IPS-18c (cell line): Measurements from ENCODE around the gene NR2C1.
"Not testable (repeated sequence)": the region's sequence is repeated elsewhere in the genome, so short reads cannot be mapped to it uniquely, and the experiment has no call there.

Experiments used
- H3K4me3 ChIP-seq: 2 replicates; pipeline ENCODE4 v1.7.0; 2013; ENCODE audit warnings: low read depth, mild to moderate bottlenecking, low read length, moderate library complexity; ENCODE audit not compliant: insufficient read depth
- H3K9me3 ChIP-seq: one replicate; pipeline ENCODE4 v1.6.1; 2013; ENCODE audit warnings: mild to moderate bottlenecking, low read length, moderate library complexity; ENCODE audit not compliant: control insufficient read depth, insufficient read depth

Gene NR2C1

DNA sequence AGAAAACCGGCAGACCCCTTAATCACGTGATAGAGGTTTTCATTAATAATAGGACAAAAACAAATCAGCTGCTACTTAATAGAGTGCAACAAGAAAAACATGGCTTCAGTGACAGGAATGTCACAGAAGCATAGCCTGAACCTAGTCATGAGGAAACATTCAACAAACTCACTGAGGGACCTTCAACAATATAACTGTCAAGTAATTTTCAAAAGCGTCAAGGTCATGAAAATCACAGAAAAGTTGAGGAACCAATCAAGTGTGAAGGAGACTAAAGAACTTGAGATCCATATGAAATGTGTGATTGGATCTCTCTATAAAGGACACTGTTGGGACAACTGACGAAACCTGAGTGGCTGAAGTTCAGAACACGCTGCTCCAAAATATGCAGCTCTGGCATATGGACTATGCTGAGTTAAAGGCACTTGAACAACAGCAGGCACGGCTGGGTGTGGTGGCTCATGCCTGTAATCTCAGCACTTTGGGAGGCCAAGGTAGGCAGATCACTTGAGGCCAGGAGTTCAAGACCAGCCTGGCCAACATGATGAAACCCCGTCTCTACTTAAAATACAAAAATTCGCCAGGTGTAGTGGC is 86.2 kb downstream of the NR2C1 start:
- H3K4me3 ChIP-seq, result no peak overlapping the region

GRCh38 chr12:94985099-94985498 is 88.3 kb downstream of the NR2C1 start:
- H3K4me3 ChIP-seq, H3K9me3 ChIP-seq: not testable (repeated sequence)

More for the DNA sequence above, 86.2 kb downstream of the NR2C1 start:
- H3K9me3 ChIP-seq, result no peaks in the 10 kb centered on the region

GRCh38 chr12:94983321-94983720 is 90.1 kb downstream of the NR2C1 start:
- no peaks in the 10 kb centered on the region for H3K9me3 ChIP-seq
- H3K4me3 ChIP-seq, result no peak overlapping the region

DNA sequence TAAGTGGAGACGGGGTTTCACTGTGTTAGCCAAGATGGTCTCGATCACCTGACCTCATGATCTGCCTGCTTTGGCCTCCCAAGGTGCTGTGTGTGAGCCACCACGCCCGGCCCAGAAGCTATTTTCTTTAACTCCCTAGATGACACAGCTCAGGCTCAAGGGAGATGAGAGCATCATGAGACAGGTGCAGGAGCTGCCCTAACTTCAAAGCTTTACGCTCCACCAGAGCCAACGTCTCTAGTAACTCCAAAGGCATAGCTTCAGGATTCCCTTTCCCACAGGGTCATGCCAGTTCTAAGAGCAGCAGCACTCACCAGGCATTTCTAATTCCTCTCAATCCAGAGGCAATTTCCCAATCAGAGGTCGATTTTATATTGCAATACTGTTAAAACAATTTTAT is 91.0 kb downstream of the NR2C1 start:
- Histone ChIP-seq H3K4me3 (no peak overlapping the region), H3K9me3 (no peaks in the 10 kb centered on the region)

- Histone ChIP-seq H3K9me3 (no peaks in the 10 kb centered on the region), H3K4me3 (no peak overlapping the region)
Measured at GRCh38 chr12:94980577-94980976, 92.8 kb downstream of the NR2C1 start.

GRCh38 chr12:94979941-94980340 is 93.5 kb downstream of the NR2C1 start:
- Histone ChIP-seq H3K4me3 (no peak overlapping the region), H3K9me3 (no peaks in the 10 kb centered on the region)

- Histone ChIP-seq H3K9me3 (no peaks in the 10 kb centered on the region), H3K4me3 (no peak overlapping the region)
Measured at GRCh38 chr12:94977766-94978468, 95.5 kb downstream of the NR2C1 start.

DNA sequence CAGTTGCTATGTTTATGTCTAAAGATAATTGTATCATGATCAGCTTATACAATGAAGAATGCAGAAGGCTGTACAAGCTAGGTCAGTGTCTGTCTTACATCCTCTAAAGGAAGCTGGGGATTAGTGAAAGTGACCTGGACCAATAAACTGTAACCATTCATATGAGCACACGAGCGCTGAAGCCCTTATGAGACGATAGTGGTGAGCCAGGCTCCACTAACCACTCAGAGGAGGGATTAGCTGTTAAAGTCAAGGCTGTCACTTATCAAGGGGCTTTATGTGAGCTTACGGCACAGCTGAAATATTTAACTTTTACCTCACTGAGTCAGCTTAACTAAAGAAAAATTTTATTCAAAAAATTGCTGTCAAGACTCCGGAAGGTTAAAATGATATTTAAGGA is 100.2 kb downstream of the NR2C1 start:
- Histone ChIP-seq H3K9me3 (no peaks in the 10 kb centered on the region), H3K4me3 (no peak overlapping the region)

GRCh38 chr12:94972795-94973194 is 100.6 kb downstream of the NR2C1 start:
- H3K9me3 ChIP-seq, result no peaks in the 10 kb centered on the region
- no peak overlapping the region for H3K4me3 ChIP-seq

GRCh38 chr12:94971923-94972322 is 101.5 kb downstream of the NR2C1 start:
- no peaks in the 10 kb centered on the region for H3K9me3 ChIP-seq
- no peak overlapping the region for H3K4me3 ChIP-seq

DNA sequence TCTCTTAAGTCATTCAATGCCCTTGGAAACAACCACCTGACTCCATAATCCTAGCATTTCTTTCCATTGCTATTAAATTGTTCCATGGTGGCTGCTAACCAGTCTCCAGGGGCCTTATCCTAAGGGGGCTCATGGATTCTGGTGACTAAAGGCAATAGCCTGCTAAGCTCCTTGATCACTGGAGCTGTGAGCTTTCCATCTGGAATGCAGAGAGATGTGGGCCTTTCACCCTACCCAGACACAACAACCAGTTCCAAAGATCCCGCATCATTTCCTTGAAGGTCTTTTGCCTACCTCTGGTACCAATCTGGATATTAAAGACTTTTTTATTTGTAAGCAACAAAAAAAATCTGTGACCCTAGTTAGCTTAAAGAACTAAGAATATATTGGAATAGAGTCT is 102.9 kb downstream of the NR2C1 start:
- no peaks in the 10 kb centered on the region for H3K9me3 ChIP-seq
- no peak overlapping the region for H3K4me3 ChIP-seq
